GM19324 (cell line): ENCODE data around the gene ERICH3.
A peak's percentile ranks its signal among the peaks of the same experiment; 100 is the strongest.

Experiments used
- ATAC-seq: cut with Tn5 transposase; IDR thresholded peaks from one replicate; pipeline ENCODE4 v1.9.1; 2021; ENCODE audit warnings: mild to moderate bottlenecking, moderate library complexity; ENCODE audit not compliant: unreplicated experiment, low FRiP score

ERICH3 gene

GRCh38 chr1:74673351-74674111 is at the start of gene ERICH3:
ERICH3 (minus strand) TSS chr1:74673792; CDS start chr1:74673519, 273 bp downstream.
- ATAC-seq: no peak

- no peak for ATAC-seq
These were observed 44.0 kb upstream of the ERICH3 start for GRCh38 chr1:74717626-74718025.

GRCh38 chr1:74716822-74717221 is 43.2 kb upstream of the ERICH3 start:
- no peak for ATAC-seq

- ATAC-seq: no peak
These were observed 42.2 kb upstream of the ERICH3 start for GRCh38 chr1:74715806-74716205.

- no peak for ATAC-seq
These were observed 41.6 kb upstream of the ERICH3 start for GRCh38 chr1:74715236-74715502.

GRCh38 chr1:74714429-74715235 is 41.0 kb upstream of the ERICH3 start:
- no peak for ATAC-seq

- no peak for ATAC-seq
These were observed 40.3 kb upstream of the ERICH3 start for GRCh38 chr1:74713849-74714248.

- no peak for ATAC-seq
These were observed 39.3 kb upstream of the ERICH3 start for GRCh38 chr1:74712881-74713280.

- no peak for ATAC-seq
These were observed 30.0 kb upstream of the ERICH3 start for GRCh38 chr1:74703386-74704182.

GRCh38 chr1:74699331-74699730 is 25.7 kb upstream of the ERICH3 start:
- ATAC-seq: no peak

- no peak for ATAC-seq
These were observed 24.2 kb upstream of the ERICH3 start for GRCh38 chr1:74697832-74698231.

GRCh38 chr1:74693473-74693872 is 19.9 kb upstream of the ERICH3 start:
- ATAC-seq: no peak

GRCh38 chr1:74690909-74691308 is 17.3 kb upstream of the ERICH3 start:
- no peak for ATAC-seq

GRCh38 chr1:74690364-74690696 is 16.7 kb upstream of the ERICH3 start:
- no peak for ATAC-seq

GRCh38 chr1:74689621-74690363 is 16.2 kb upstream of the ERICH3 start:
- ATAC-seq: no peak

GRCh38 chr1:74686928-74687327 is 13.3 kb upstream of the ERICH3 start:
- no peak for ATAC-seq

- no peak for ATAC-seq
These were observed 10.7 kb upstream of the ERICH3 start for GRCh38 chr1:74684301-74684700.

- no peak for ATAC-seq
These were observed 10.1 kb upstream of the ERICH3 start for GRCh38 chr1:74683656-74684055.

GRCh38 chr1:74681851-74682250 is 8.3 kb upstream of the ERICH3 start:
- ATAC-seq: no peak

- peak; percentile 65 for ATAC-seq
These were observed 7.9 kb upstream of the ERICH3 start for GRCh38 chr1:74681449-74681848.

- no peak for ATAC-seq
These were observed 7.4 kb upstream of the ERICH3 start for GRCh38 chr1:74681001-74681400.
